SIG-M5 treated with dmso at 0.1 percent for 504 hours (cell line): Measurements from ENCODE around the gene UTP4.
"Not testable (repeated sequence)": the region's sequence is repeated elsewhere in the genome, so short reads cannot be mapped to it uniquely, and the experiment has no call there.

Source experiments
- DNase-seq: peaks from one replicate; lab custom pipeline; 2025; ENCODE audit not compliant: unreplicated experiment; lab: John Stamatoyannopoulos, UW

UTP4 gene

GRCh38 chr16:69110406-69110805 is 22.0 kb upstream of the UTP4 start:
- DNase-seq, result no peak

GRCh38 chr16:69111216-69111875 is 21.1 kb upstream of the UTP4 start:
- no peak for DNase-seq

GRCh38 chr16:69111876-69112230 is 20.6 kb upstream of the UTP4 start:
- DNase-seq, result no peak

GRCh38 chr16:69112285-69113129 is 19.9 kb upstream of the UTP4 start:
- DNase-seq, result peak; percentile 26

- no peak for DNase-seq
Observed at GRCh38 chr16:69113216-69113615, 19.2 kb upstream of the UTP4 start.

GRCh38 chr16:69114346-69114975 is 18.0 kb upstream of the UTP4 start:
- no peak for DNase-seq

GRCh38 chr16:69114976-69115355 is 17.5 kb upstream of the UTP4 start:
- no peak for DNase-seq

GRCh38 chr16:69115361-69115760 is 17.1 kb upstream of the UTP4 start:
- DNase-seq, result no peak

- DNase-seq, result no peak
Observed at GRCh38 chr16:69115837-69116236, 16.6 kb upstream of the UTP4 start.

GRCh38 chr16:69116256-69116875 is 16.1 kb upstream of the UTP4 start:
- DNase-seq, result no peak

GRCh38 chr16:69116906-69117305 is 15.5 kb upstream of the UTP4 start:
- no peak for DNase-seq

GRCh38 chr16:69118468-69118867 is 14.0 kb upstream of the UTP4 start:
- no peak for DNase-seq

- DNase-seq, result no peak
Observed at GRCh38 chr16:69118994-69119393, 13.5 kb upstream of the UTP4 start.

GRCh38 chr16:69119536-69119935 is 12.9 kb upstream of the UTP4 start:
- no peak for DNase-seq

GRCh38 chr16:69120096-69120664 is 12.3 kb upstream of the UTP4 start:
- DNase-seq, result no peak

GRCh38 chr16:69123910-69124309 is 8.5 kb upstream of the UTP4 start:
- DNase-seq, result peak; percentile 60

GRCh38 chr16:69124406-69124805 is 8.0 kb upstream of the UTP4 start:
- not testable (repeated sequence) for DNase-seq

GRCh38 chr16:69124961-69125360 is 7.5 kb upstream of the UTP4 start:
- not testable (repeated sequence) for DNase-seq

- DNase-seq, result no peak
Observed at GRCh38 chr16:69126221-69126620, 6.2 kb upstream of the UTP4 start.

GRCh38 chr16:69126801-69127200 is 5.6 kb upstream of the UTP4 start:
- DNase-seq, result not testable (repeated sequence)

- no peak for DNase-seq
Observed at GRCh38 chr16:69127966-69128510, 4.4 kb upstream of the UTP4 start.
